HG03097 (cell line): ENCODE measurements around the gene POU4F1.

Experiments used
- ATAC-seq: cut with Tn5 transposase; IDR thresholded peaks from one replicate; pipeline ENCODE4 v1.9.1; 2021; ENCODE audit not compliant: unreplicated experiment, low FRiP score

Gene POU4F1

GRCh38 chr13:78607409-78608251 is 4.3 kb upstream of the POU4F1 start:
- ATAC-seq = no peak

- ATAC-seq = no peak
Observed at GRCh38 chr13:78606471-78607408, 3.4 kb upstream of the POU4F1 start.

- no peak for ATAC-seq
Observed at GRCh38 chr13:78604782-78605611, 1.6 kb upstream of the POU4F1 start.

- peak; percentile 9 for ATAC-seq
Observed at GRCh38 chr13:78602561-78603239, 652 bp downstream of the POU4F1 start.

- no peak for ATAC-seq
Observed at GRCh38 chr13:78601874-78602560, 1.3 kb downstream of the POU4F1 start.

- ATAC-seq = no peak
Observed at GRCh38 chr13:78601124-78601873, 2.1 kb downstream of the POU4F1 start.

GRCh38 chr13:78600280-78600883 is 3.0 kb downstream of the POU4F1 start:
- no peak for ATAC-seq

GRCh38 chr13:78599645-78600279 is 3.6 kb downstream of the POU4F1 start:
- no peak for ATAC-seq

- ATAC-seq = no peak
Observed at GRCh38 chr13:78598966-78599644, 4.2 kb downstream of the POU4F1 start.

GRCh38 chr13:78598116-78598781 is 5.1 kb downstream of the POU4F1 start:
- no peak for ATAC-seq

- ATAC-seq = no peak
Observed at GRCh38 chr13:78597602-78597932, 5.8 kb downstream of the POU4F1 start.

GRCh38 chr13:78596736-78597601 is 6.4 kb downstream of the POU4F1 start:
- no peak for ATAC-seq

- no peak for ATAC-seq
Observed at GRCh38 chr13:78596399-78596735, 7.0 kb downstream of the POU4F1 start.

- no peak for ATAC-seq
Observed at GRCh38 chr13:78595495-78596398, 7.6 kb downstream of the POU4F1 start.

GRCh38 chr13:78594456-78594975 is 8.8 kb downstream of the POU4F1 start:
- no peak for ATAC-seq
